HFFc6 (cell line): ENCODE data around the gene AAR2. TPM values are rescaled to one million over a fixed set of nuclear protein-coding genes. Genes with fewer than 3 reads are reported as not detected.

Experiments
- DNase-seq: peaks from one replicate; pipeline ENCODE4 v3.0.0-alpha.2; 2018
- H3K27ac Mint-ChIP-seq: 2 replicates; pipeline ENCODE4 v1.8.0; 2020; ENCODE audit warnings: mild to moderate bottlenecking, mixed read lengths
- H3K27me3 Mint-ChIP-seq: 2 replicates; pipeline ENCODE4 v1.8.0; 2021; ENCODE audit warnings: mild to moderate bottlenecking, moderate library complexity, mixed read lengths; ENCODE audit not compliant: insufficient read depth
- H3K36me3 Mint-ChIP-seq: 2 replicates; pipeline ENCODE4 v1.8.0; 2021; ENCODE audit warnings: low read depth, mixed read lengths
- H3K4me1 Mint-ChIP-seq: 2 replicates; pipeline ENCODE4 v1.8.0; 2020; ENCODE audit warnings: low read depth, mixed read lengths
- H3K4me3 Mint-ChIP-seq: 2 replicates; pipeline ENCODE4 v1.8.0; 2020; ENCODE audit warnings: mild to moderate bottlenecking, moderate library complexity, mixed read lengths
- H3K9me3 Mint-ChIP-seq: 2 replicates; pipeline ENCODE4 v1.8.0; 2020; ENCODE audit warnings: mild to moderate bottlenecking, mixed read lengths
- total RNA-seq, 6 experiments: library from RNA; stranded (reverse); fragmentation: NEBNext Ultra II Directional; extraction: Animal tissue kit (Norgen Biotek cat#: 25700); gene quantifications; 2 replicates in 1 of 6; 3 replicates in 5 of 6; pipeline ENCODE4 v1.2.3, GENCODE V29; 2021
- TF ChIP-seq, protein P1 (sequence below): fragments of 200-600 bp; sonication (generic); IDR thresholded peaks from 2 replicates; pipeline ENCODE4 v1.5.0; 2021; ENCODE audit warnings: antibody characterized with exemption, mild to moderate bottlenecking

The AAR2 gene
- total RNA-seq, 6 experiments from 2014 or later = 20.4 to 25.9 (median 23.7) TPM

DNA sequence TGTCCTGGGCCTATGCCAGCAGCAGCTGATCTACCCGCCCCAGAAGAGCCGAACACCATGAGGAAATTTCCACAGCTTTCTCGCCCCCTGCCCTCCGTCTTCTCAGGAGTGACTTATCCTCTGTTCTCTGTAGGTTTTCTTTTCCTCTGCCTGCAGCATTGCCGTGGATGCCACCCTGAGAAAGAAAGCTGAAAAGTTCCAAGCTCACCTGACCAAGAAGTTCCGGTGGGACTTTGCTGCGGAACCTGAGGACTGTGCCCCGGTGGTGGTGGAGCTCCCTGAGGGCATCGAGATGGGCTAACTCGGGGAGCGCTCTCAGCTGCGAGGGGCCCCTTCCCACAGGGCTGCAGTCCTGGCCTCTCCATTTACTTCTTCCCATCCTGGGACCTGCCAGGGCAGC is 19.2 kb downstream of the AAR2 start:
- no peaks in the 10 kb centered on the region for H3K4me1 Mint-ChIP-seq

DNA sequence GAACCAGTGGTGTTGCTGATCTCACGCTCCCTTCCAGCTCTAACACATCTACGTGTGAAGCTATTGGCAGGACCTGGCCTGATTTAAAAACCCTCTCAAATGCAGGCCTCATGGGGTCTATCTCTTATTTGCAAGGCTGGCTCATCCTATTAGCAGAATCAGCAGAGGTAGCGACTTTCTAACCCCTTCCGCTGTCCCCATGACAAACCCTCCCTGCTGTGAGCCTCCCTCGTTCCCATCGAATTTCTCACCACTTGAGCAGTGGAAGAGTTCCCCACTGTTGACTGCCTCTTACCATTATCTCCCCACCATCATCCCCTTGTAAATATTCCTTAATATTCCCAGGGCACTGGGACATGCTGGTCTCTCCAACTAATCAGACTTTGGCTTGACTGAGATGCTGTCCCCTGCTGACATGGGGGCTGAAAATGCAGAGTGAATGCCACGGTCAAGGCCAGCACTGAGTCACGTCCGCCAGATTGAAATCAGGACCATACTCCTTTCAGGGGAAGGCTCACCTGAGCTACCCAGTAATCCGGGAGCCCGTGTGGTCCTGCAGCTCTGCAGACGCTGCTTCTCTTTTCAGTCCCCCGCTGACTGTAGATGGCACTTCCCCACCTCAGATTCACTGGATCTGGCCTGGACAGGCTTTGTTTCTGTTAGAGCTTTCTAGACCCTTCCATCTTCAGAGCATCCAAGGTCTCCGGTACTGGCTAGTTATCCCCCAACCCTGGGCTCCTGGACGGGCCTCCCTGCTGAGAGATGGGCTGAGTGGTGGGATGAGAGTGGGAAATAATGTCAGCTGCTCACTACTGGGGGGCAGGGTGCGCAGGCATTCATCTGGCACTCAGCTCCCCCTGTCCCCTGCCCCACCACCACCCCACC is 23.1 kb downstream of the AAR2 start:
- H3K36me3 Mint-ChIP-seq = peaks cover 18% of the 10 kb centered on the region
- H3K27me3 Mint-ChIP-seq = peaks cover 13% of the 10 kb centered on the region
- DNase-seq = no peak
- no peaks in the 10 kb centered on the region for H3K9me3 Mint-ChIP-seq
- TF ChIP-seq, protein P1, sequence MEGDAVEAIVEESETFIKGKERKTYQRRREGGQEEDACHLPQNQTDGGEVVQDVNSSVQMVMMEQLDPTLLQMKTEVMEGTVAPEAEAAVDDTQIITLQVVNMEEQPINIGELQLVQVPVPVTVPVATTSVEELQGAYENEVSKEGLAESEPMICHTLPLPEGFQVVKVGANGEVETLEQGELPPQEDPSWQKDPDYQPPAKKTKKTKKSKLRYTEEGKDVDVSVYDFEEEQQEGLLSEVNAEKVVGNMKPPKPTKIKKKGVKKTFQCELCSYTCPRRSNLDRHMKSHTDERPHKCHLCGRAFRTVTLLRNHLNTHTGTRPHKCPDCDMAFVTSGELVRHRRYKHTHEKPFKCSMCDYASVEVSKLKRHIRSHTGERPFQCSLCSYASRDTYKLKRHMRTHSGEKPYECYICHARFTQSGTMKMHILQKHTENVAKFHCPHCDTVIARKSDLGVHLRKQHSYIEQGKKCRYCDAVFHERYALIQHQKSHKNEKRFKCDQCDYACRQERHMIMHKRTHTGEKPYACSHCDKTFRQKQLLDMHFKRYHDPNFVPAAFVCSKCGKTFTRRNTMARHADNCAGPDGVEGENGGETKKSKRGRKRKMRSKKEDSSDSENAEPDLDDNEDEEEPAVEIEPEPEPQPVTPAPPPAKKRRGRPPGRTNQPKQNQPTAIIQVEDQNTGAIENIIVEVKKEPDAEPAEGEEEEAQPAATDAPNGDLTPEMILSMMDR = no peak
- no peak overlapping the region for H3K4me3 Mint-ChIP-seq
- H3K4me1 Mint-ChIP-seq = no peaks in the 10 kb centered on the region
- no peak overlapping the region for H3K27ac Mint-ChIP-seq

More for the DNA sequence above, 19.2 kb downstream of the AAR2 start:
- TF ChIP-seq, protein P1 = no peak
- no peak overlapping the region for H3K4me3 Mint-ChIP-seq
- H3K36me3 Mint-ChIP-seq = peaks cover 18% of the 10 kb centered on the region
- DNase-seq = no peak
- no peaks in the 10 kb centered on the region for H3K9me3 Mint-ChIP-seq
- no peak overlapping the region for H3K27ac Mint-ChIP-seq
- 0 out of 2 replicates have a peak, but pooled peaks cover 4% of the 10 kb centered on the region for H3K27me3 Mint-ChIP-seq

DNA sequence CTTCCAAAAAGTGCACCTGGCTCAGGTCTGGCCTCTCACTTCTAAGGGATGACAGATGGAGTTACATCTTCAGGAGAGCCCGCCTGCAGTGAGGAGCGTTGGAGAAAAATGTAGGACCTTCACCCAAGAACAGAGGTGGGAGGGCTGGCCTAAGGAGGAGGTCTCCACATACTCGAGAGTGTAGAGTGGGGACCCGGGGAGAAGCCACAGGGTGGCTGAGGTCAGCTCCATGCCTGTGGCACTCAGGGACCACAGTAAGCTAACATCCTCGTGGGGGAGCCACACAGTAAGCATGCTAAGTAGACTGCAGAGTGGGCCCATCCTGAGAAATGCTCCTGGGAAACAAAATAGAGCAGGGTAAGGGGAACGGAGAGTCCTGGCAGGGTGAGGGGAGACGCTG is 24.0 kb downstream of the AAR2 start:
- TF ChIP-seq, protein P1 = no peak
- Mint-ChIP-seq H3K27me3 (peaks cover 13% of the 10 kb centered on the region), H3K4me1 (no peaks in the 10 kb centered on the region), H3K27ac (no peak overlapping the region), H3K9me3 (no peaks in the 10 kb centered on the region), H3K4me3 (no peak overlapping the region), H3K36me3 (peaks cover 18% of the 10 kb centered on the region)
- no peak for DNase-seq

- H3K9me3 Mint-ChIP-seq = no peaks in the 10 kb centered on the region
- TF ChIP-seq, protein P1 = no peak
- no peak overlapping the region for H3K27ac Mint-ChIP-seq
- H3K27me3 Mint-ChIP-seq = peaks cover 19% of the 10 kb centered on the region
- H3K4me1 Mint-ChIP-seq = no peaks in the 10 kb centered on the region
- peaks cover 8% of the 10 kb centered on the region; the same call in 1 of the 2 replicates for H3K36me3 Mint-ChIP-seq
- no peak overlapping the region for H3K4me3 Mint-ChIP-seq
- DNase-seq = no peak
Measured at GRCh38 chr20:36261389-36262105, 25.3 kb downstream of the AAR2 start.

DNA sequence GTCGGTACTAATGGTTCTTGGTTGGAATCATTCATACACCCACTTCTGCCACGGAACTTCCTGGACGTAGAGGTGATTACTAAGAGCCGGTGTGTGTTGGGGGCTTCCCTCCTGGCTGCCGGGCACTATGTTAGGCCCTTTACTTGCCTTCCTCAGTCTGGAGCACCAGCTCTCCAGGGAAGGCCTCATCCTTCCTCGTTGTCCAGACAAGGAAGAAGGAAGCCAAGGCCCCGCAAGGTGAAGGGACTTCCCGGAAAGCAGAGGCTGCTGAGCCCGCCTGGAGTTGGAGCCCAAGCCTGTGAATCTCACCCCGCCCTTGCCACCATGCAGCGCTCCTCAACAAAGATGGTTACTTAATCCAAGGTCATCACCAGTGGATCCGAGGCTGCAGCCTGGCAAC is 26.2 kb downstream of the AAR2 start:
- Mint-ChIP-seq H3K36me3 (no peaks in the 10 kb centered on the region), H3K4me3 (no peak overlapping the region), H3K4me1 (no peaks in the 10 kb centered on the region), H3K27ac (no peak overlapping the region), H3K9me3 (no peaks in the 10 kb centered on the region), H3K27me3 (peaks cover 21% of the 10 kb centered on the region)
- TF ChIP-seq, protein P1 = no peak
- no peak for DNase-seq
